Measurements from ENCODE around the gene GALNT2. TPM values are rescaled to one million over a fixed set of nuclear protein-coding genes. Genes with fewer than 3 reads are reported as not detected.

The GALNT2 gene
- total RNA-seq, 1 donor = 69.5 TPM

- TF ChIP-seq CTCF (IDR thresholded peaks at IDR 0.05; ENCODE audit: insufficient read depth, low read depth, low read length) = peak; percentile 6
- no peak overlapping the region for H3K4me3 ChIP-seq (ENCODE audit: low read depth, low read length)
- no peak for DNase-seq (ENCODE audit: low read depth)
Measured at GRCh38 chr1:230074270-230074669, 7.2 kb downstream of the GALNT2 start.

GRCh38 chr1:230074762-230075161 is 7.7 kb downstream of the GALNT2 start:
- TF ChIP-seq CTCF (IDR thresholded peaks at IDR 0.05; ENCODE audit: insufficient read depth, low read depth, low read length) = no peak
- no peak for DNase-seq (ENCODE audit: low read depth)
- H3K4me3 ChIP-seq (ENCODE audit: low read depth, low read length) = no peak overlapping the region

GRCh38 chr1:230076121-230076520 is 9.1 kb downstream of the GALNT2 start:
- DNase-seq (ENCODE audit: low read depth) = no peak
- H3K4me3 ChIP-seq (ENCODE audit: low read depth, low read length) = no peak overlapping the region
- no peak for TF ChIP-seq CTCF (IDR thresholded peaks at IDR 0.05; ENCODE audit: insufficient read depth, low read depth, low read length)

GRCh38 chr1:230077011-230077410 is 10.0 kb downstream of the GALNT2 start:
- no peak for DNase-seq (ENCODE audit: low read depth)
- TF ChIP-seq CTCF (IDR thresholded peaks at IDR 0.05; ENCODE audit: insufficient read depth, low read depth, low read length) = no peak
- no peak overlapping the region for H3K4me3 ChIP-seq (ENCODE audit: low read depth, low read length)

- no peak for TF ChIP-seq CTCF (IDR thresholded peaks at IDR 0.05; ENCODE audit: insufficient read depth, low read depth, low read length)
- DNase-seq (ENCODE audit: low read depth) = peak; percentile 72
- H3K4me3 ChIP-seq (ENCODE audit: low read depth, low read length) = no peak overlapping the region
Measured at GRCh38 chr1:230077436-230078213, 10.6 kb downstream of the GALNT2 start.

- DNase-seq (ENCODE audit: low read depth) = no peak
- no peak for TF ChIP-seq CTCF (IDR thresholded peaks at IDR 0.05; ENCODE audit: insufficient read depth, low read depth, low read length)
- no peak overlapping the region for H3K4me3 ChIP-seq (ENCODE audit: low read depth, low read length)
Measured at GRCh38 chr1:230079199-230080024, 12.4 kb downstream of the GALNT2 start.
